DMS153 treated with DMSO at 0.1 percent for 48 hours (cell line): ENCODE data around the gene MAP4K4.

ENCODE experiments used
- DNase-seq: peaks from one replicate; lab custom pipeline; 2025; ENCODE audit not compliant: unreplicated experiment; lab: John Stamatoyannopoulos, UW

Gene MAP4K4

DNA sequence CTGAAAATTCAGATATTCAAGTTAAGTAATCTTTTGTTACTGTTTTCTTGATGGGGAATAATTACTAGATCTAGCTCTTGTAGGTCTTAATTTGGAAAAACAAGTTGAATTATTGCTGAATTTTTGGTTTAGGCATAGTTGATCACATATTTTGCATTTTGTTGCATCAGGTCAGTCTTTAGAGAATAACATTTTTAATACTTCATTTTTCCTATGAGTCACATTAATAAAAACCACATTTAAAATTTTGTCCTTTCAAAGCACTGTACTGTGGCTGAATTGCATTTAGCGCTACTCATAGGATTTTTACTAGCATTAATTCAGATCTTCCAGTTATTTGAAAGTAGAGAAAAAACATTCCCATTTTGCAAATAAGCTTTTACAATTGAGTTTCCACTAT is 23.2 kb downstream of the MAP4K4 start:
- no peak for DNase-seq

DNA sequence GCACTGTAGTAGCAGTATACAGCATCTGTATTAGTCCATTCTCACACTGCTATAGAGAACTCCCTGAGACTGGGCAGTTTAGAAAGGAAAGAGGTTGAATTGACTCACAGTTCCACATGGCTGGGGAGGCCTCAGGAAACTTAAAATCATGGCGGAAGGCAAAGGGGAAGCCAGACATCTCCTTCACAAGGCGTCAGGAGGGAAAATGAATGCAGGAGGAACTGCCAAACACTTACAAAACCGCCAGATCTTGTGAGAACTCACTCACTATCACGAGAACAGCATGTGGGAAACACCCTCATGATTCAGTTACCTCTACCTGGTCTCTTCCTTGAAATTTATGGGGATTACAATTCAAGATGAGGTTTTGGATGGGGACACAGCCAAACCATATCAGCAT is 25.4 kb downstream of the MAP4K4 start:
- DNase-seq, result no peak

DNA sequence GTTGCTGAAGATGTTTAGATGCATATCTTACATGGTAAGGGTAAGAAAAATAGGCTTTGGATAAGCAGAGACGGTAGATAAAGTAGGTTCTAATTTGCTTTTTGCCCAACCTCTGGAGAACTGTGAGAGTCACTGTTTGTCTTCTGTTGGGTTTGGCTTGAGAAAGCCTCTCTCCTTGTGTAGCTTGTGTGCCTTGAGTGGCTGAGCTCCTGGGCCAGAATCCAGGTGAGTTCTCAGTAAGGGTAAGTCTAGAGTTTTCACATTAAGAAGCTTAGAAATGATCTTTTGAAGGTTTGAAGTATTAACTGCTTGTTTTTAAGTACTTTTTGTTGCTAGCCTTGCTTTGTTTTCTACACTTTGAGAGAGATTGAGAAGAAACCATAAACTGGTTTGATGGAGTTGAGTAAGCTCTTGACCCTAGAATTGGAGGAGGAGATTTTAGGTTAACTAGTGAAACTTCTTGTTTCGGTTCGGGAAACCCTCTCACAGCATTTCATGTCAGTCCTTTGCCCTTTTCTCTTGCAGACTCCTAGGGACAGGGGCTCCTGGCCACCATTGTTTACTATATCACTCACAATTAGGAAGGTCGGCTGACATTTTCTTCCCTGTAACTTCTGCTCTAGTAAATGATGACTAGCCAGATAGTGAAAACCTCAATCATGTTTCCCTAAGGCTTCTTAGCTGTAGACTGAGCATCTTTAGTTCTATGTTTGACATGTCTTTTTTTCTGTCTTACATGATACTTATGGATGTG is 26.0 kb downstream of the MAP4K4 start:
- DNase-seq, result no peak

DNA sequence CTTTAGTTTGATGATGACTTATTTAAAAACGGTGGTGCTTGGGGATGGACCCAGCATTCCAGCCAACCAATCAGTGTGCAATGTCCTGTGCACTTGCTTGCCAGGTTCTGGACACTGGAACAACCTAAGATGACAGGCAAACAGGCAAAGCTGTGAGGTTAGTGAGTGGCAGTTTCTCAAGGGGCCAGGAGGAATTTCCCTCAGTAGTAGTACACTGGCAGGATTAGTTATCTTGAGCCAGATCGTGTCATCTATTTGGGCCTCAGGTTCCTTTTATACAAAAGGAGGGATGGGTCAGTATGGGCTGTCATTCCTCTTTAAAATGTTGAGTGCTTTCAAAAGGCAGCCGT is 26.6 kb downstream of the MAP4K4 start:
- DNase-seq, result no peak

DNA sequence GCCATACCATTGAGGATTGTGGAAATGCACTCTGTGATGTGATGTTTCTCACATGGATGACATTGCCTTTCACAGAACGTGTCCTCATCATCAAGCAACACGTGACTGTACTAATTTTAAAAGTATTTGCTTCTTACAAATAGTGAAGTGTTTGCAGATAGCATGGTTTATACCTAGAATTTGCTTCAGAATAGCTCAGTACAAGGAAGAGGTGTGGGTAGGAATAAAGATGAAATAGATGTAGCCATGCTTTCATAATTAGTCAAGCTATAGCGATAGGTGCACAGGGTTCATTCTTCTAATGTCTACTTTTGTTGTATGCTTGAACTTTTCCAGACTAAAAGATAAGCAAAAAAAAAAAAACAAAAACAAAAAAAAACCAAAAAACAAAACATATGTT is 27.5 kb downstream of the MAP4K4 start:
- no peak for DNase-seq

DNA sequence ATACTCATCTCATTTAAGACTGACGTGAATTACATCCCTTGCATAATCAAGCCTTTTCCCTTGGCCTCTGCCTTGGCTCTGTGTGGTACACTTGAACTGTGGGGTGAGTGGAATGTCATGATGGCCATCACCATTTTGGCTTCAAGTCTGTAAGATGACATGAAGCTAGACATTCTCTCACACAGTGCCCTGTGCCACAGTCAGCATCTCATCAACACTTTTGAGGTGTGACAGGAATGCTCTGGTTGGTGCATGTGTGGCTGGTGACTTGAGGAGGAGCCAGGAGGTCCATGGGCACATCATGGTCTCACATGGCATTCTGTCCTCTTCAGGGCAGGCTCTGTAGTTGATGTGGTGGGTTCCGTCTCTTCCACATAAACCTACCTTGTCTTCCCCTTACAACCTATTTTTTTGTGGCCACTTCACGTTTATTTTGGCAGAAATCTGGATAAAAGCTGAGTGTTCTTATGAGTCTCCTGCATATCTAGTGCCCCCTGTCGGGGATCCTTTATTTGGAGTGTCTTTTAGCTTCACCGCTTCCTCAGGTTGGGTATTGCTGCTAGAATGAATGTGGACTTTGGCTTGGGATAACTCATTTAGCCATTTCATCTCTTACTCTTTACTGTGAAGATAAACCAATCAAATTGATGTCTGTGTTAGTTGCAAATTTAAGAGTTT is 28.1 kb downstream of the MAP4K4 start:
- DNase-seq, result no peak

DNA sequence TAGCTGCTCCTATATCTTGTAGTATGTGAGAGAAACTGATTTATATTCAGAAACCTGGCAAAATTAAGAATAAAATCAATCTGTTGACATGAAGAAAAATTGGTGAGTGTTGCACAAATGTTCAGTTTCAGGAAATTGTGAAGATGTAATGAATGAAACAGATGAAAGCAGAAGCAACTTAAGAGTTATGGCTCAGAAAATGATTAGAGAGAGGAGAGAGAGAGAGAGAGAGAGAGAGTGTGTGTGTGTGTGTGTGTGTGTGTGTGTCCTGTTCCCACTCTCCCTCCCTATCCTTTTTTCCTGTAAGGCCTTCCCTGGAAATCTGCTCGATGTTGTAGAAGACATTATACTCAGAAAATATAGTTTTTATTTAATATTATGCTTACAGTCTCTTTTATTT is 31.4 kb downstream of the MAP4K4 start:
- DNase-seq, result no peak

DNA sequence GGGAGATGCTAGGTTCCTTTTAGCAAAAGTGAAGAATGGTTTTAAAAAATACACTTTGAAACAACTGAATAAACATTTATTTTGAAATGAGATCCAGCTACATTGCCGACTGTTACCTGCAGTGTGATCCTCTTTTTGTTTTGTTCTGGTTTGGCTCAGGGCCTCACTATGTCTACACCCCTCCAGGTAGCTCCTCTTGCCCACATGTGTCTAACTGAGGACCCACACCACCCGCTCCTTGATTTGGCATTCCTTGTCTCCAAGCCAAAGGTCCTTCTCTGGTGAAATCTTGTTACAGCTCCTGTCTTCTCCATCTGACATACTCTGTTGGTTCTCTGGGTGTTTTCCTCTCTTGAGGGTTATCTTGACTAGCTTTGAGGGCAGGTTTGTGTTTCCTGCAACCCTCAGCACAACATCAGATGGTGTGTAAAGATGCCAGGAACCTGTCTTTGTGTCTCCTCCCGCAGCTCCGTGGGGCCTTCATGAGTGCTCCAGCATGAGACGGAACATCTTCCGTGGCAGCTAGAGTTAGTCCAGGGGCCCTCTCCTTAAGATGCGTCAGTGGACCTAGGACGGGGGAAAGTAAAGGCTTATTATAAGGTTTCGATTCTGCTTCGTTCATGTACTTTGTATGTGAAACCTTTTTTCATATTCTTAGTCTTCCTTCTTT is 32.1 kb downstream of the MAP4K4 start:
- DNase-seq, result no peak

DNA sequence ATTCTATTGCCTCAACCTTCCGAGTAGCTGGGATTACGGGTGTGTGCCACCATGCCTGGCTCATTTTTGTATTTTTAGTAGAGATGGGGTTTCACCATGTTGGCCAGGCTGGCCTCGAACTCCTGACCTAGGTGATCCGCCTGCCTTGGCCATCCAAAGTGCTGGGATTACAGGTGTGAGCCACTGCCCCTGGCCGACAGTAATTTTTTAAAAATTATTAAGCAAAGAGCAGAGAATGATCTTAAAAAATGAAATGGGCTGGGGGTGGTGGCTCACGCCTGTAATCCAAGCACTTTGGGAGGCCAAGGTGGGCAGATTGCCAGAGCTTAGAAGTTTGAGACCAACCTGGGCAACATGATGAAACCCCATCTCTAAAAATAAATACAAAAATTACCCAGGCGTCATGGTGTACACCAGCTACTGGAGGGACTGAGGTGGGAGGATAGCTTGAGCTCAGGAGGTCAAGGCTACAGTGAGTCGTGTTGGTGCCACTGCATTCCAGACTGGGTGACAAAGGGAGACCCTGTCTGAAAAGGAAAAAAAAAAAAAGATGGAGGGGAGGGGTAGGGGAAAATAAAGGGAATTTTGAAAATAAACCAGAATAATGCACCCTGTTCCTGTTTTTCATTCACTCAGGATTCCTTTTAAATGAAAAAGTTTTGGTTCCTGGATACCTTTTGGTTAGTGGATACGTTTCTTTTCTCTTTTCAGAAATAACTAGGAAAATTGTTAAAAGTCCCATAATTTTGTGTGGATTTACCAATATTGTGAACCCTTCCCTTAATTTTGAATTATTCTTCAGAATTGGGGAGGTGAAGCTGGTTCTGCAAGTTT is 33.9 kb downstream of the MAP4K4 start:
- no peak for DNase-seq

DNA sequence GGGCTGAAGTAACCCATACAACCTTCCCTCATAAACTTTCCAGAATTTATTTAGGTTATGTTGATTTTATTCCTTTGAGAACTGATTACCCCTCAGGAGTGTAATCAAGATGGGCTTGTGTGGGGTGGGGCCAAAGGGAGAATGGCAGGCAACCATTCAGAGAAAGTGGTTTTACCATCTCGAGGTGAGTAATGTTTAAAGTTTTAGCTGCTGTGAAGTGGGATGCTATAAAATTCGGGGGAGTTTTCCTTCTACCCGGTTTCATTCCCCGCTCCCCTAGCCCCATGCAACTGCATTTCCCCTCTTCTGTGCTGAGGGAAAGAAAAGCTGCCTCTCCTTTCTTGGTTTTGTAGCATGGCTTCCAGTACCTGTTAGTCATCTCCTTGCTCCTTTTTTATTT is 34.7 kb downstream of the MAP4K4 start:
- no peak for DNase-seq

DNA sequence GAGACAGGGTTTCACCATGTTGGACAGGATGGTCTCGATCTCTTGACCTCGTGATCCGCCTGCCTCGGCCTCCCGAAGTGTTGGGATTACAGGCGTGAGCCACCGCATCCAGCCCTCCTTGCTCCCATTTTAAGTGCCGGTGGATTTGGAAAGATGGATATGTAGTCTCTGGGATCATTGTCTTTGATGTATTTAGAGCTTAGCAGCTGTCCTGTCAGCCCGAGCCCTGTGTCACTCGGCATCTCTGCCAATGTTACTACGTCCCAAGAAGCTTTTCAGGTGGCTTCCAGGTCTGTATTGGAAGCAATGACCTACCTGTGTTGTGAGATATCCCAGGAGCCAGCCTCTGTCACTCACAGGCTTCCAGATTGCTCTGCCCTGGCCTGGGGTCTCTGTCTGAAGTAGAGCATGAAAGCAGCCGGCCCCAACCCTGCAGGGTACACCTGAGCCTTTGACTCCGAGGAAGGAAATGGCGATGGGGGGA is 35.3 kb downstream of the MAP4K4 start:
- no peak for DNase-seq

DNA sequence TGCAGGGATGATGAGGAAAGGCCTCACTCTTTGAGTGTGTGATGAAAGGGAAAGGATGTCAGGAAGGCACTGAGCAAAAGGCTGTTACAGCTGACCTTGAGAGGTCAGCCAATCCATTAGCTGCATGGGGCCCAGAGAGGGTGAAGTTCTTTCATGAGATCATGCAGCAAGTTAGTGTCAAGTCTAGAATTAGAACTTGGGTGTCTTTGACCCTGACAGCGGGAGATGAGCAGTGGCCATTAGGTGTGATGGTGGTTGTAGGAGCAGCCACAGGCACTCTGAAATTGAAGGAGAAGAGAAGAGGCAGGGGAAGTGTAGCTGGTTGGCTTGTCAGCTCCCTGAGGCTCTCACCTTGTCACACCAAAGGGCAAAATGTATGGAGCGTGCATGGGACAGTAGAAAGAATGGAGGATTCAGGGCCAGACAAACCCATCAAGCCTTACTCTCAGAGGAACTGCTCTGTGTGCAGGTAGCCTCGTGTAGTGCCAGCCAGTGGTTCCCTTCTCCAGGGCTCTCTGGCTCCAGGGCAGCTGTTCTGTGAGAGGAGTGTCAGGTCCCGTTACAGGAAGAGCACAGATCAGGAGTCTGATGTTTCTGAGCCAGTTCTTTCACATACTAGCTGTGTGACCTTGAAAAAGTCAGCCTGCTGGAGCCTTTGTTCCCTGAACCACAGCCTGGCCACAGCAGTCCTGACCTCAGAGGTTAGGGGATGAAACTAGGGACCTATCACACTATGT is 35.9 kb downstream of the MAP4K4 start:
- DNase-seq, result no peak

DNA sequence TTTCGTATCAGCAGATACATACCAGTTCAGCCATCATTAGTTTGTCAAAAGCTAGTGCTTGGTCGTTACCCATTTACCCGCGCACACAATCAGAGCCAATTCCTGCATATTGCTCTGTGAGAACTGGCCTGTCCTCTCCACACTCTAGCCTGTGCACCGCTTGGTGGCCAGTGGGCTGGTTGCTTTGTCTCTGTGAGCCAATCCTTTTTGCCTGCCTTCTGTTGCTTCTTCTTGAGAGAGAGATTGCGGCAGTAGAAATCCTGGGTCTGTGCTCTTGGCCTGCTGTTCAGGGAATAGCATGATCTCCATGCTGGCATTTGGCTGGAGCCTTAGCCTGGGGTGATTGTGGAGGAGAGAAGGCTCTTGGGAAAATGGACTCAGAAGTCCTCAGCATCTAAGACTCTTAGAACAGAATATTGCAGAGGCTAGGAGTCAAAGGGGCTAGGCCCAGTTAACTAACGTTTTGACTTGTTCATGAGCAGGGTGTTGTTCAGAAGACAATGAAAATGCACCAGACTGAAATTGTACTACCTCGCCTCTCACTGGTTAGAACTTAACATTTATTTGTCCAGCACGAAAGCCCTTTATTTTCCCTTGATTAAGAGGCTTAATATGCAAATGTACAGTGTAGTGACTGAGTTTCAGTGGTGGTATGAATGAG is 37.1 kb downstream of the MAP4K4 start:
- DNase-seq, result no peak

DNA sequence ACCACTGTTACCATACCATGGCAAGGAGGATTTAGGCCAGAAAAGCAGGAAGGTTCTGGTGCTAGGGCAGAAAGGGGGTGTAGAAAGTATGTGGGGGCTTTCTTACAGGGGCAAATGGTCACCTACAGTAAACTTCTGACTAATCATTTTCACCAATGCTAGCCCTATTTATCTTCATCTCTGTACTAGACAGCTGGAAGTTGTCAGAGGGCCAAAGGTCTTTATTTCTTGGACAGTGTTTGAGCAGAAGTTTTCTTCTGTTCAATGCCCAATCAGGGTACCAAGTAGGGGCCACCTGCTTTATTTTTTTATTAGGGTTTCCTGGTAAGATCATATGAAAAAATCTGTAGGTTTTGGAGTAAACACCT is 37.6 kb downstream of the MAP4K4 start:
- no peak for DNase-seq

DNA sequence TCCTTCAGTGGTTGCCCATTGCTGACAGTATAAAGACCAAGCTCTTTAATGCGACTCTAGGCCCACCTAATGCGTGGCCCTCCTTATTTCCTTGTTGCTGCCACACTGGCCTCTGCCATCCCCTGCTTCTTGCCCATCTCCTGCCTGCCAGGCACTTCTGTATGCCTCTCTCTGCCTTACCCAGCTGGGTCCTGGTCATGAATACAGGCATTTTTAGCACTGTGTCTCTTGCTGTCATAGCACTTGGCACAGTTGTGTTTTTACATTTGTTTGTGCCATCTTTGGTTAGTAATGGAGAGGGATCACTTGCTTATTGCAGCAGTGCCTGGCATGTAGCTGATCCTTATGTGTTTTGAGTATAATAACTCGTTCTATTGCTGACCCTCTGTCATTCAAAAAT is 38.7 kb downstream of the MAP4K4 start:
- no peak for DNase-seq

DNA sequence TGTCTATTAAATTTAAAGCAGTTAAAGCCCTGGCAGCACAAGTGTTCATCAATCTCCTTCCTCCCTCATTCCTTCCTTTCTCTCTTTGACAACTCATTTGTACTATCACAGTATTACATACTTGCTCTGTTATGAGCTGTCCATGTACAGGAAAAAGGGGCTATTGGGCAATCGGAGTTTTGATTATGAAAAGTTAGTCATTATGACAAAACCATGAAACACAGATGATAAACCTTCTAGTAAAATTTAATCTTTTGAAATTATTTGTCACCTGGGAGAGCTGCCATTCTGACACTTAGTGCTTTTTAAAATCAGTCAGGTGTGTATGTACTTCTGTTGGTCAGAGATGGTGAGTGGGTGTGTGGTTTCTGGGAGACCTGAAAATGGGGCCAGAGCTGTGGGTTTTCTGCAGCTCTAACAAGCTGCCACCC is 39.4 kb downstream of the MAP4K4 start:
- no peak for DNase-seq

DNA sequence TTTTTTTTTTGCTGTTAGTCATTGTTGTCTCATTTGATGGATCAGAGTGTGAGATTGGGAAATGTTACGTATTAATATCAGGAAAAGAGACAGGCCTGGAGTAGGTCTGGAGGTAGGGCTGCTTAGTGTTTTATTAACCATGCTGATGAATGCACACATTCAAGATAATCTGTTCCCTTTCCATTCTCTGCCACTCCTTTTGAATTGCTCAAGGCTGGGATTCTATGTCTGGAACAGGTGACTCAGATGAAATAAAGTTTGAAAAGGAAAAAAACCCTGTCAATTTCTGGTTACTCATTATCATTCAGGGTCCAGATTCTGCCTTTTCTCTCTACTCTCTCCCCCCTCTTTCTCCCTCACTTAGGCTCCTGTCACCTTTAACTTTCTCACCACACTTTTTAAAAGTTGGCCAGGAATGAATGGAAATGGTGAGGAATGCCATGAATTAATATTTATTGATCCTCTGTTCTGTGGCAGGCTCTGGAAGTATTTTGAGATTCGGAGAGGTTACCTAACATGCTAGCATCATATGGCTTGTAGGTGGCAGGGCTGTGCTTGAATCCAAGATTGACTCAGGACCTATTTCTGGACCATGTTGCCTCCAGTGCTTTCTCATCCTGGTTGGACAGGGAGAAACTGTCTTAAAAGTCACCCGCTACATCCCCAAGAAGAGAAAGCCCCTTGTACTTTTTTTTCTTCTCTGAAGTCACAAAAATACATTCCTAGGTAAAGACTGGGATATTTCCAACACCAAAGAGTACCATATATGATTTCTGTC is 40.2 kb downstream of the MAP4K4 start:
- no peak for DNase-seq

DNA sequence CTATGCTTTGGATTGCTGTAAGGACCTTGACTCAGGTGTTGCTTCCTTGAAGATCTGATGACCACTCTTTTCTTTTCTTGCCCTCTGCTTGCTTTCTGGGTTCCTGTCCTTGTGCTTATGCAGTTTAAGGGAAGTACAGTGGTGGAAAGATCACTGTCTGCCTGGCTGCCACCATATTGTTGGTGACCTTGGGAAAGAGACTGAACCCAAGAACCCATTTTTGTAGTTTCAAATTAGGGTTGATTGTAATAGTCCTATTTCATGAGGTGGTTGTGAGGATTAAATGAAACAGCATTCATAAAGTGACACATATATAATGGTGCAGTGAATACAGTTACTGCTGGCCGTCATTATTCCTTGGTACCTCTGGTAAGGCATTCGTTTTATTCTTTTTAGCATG is 41.1 kb downstream of the MAP4K4 start:
- DNase-seq, result no peak

DNA sequence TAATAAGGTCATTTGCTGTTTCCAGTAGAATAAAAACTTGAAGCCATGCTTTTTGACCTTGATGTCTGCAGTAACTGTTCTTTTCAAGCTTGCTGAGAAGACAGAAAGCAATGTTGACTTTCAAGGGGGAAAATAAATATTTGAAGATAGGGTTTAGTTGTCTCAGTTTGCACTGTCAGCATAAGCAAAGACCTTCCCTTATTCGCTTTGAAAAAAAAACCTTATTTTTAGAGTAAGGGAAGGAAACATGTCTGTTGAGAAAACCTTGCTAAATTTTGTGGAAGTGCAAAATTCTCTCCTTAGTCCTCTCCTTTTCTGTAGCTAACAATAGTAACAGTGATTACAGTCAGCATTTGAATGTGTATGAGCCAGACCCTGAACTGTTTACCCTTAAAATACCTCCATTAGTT is 43.1 kb downstream of the MAP4K4 start:
- no peak for DNase-seq
